MM.1S (cell line): ENCODE measurements around the gene HRH2.
"Not testable (repeated sequence)": the region's sequence is repeated elsewhere in the genome, so short reads cannot be mapped to it uniquely, and the experiment has no call there.

Source experiments
- DNase-seq: peaks from one replicate; pipeline ENCODE4 v3.0.0-alpha.2; 2015
- H2AFZ ChIP-seq: fragments of 300-600 bp; sonication (generic); 2 replicates; pipeline ENCODE4 v1.6.0; 2016; ENCODE audit warnings: antibody characterized with exemption, low read length
- H3F3A ChIP-seq: fragments of 300-600 bp; sonication (generic); 2 replicates; pipeline ENCODE4 v1.6.1; 2016; ENCODE audit warnings: mild to moderate bottlenecking, antibody characterized with exemption, low read length, moderate library complexity, mixed read lengths; ENCODE audit not compliant: insufficient read depth
- H3K27ac ChIP-seq: fragments of 300-600 bp; sonication (generic); 2 replicates; pipeline ENCODE4 v1.5.1; 2016; ENCODE audit warnings: mild to moderate bottlenecking, low read length
- H3K27me3 ChIP-seq: fragments of 300-600 bp; sonication (generic); replicated peaks from 2 replicates; pipeline ENCODE4 v1.6.0; 2016; ENCODE audit warnings: low read length; ENCODE audit not compliant: insufficient read depth
- H3K36me3 ChIP-seq: fragments of 300-600 bp; sonication (generic); replicated peaks from 2 replicates; pipeline ENCODE4 v1.6.1; 2016; ENCODE audit warnings: mild to moderate bottlenecking, low read length, mixed read lengths; ENCODE audit not compliant: insufficient read depth
- H3K4me1 ChIP-seq: fragments of 300-600 bp; sonication (generic); 2 replicates; pipeline ENCODE4 v1.6.1; 2016; ENCODE audit warnings: low read length, mixed read lengths
- H3K4me2 ChIP-seq: fragments of 300-600 bp; sonication (generic); 2 replicates; pipeline ENCODE4 v1.6.0; 2016; ENCODE audit warnings: low read depth, low read length
- H3K4me3 ChIP-seq: fragments of 300-600 bp; sonication (generic); 2 replicates; pipeline ENCODE4 v1.5.1; 2016; ENCODE audit warnings: low read length, mixed read lengths
- H3K79me2 ChIP-seq: fragments of 300-600 bp; sonication (generic); 2 replicates; pipeline ENCODE4 v1.6.1; 2016; ENCODE audit warnings: mixed run types, low read length, mixed read lengths
- H3K9ac ChIP-seq: fragments of 300-600 bp; sonication (generic); 2 replicates; pipeline ENCODE4 v1.6.1; 2016; ENCODE audit warnings: low read length, mixed read lengths
- H3K9me2 ChIP-seq: fragments of 300-600 bp; sonication (generic); replicated peaks from 2 replicates; pipeline ENCODE4 v1.6.1; 2016; ENCODE audit warnings: mild to moderate bottlenecking, low read length, mixed read lengths; ENCODE audit not compliant: insufficient read depth
- H3K9me3 ChIP-seq: fragments of 300-600 bp; sonication (generic); replicated peaks from 2 replicates; pipeline ENCODE4 v1.6.1; 2016; ENCODE audit warnings: mild to moderate bottlenecking, low read length, mixed read lengths; ENCODE audit not compliant: insufficient read depth
- H4K20me1 ChIP-seq: fragments of 300-600 bp; sonication (generic); 2 replicates; pipeline ENCODE4 v1.6.1; 2016; ENCODE audit warnings: mild to moderate bottlenecking, low read length, moderate library complexity, mixed read lengths; ENCODE audit not compliant: insufficient read depth
- CTCF ChIP-seq: fragments of 300-600 bp; sonication (generic); IDR thresholded peaks from 2 replicates; pipeline ENCODE4 v1.5.1; 2016; ENCODE audit warnings: antibody characterized with exemption, low read length, mixed read lengths
- EZH2 ChIP-seq: fragments of 300-600 bp; sonication (generic); optimal IDR thresholded peaks from 2 replicates; pipeline ENCODE3; 2017; ENCODE audit warnings: low read depth, mild to moderate bottlenecking, antibody characterized with exemption, low read length, mixed read lengths
- EZH2phosphoT487 ChIP-seq: fragments of 300-600 bp; sonication (generic); IDR thresholded peaks from 2 replicates; pipeline ENCODE4 v1.6.1; 2018; ENCODE audit warnings: antibody characterized with exemption, low read length

The HRH2 gene

GRCh38 chr5:175649967-175650366, 7.9 kb upstream of the HRH2 start:
- TF ChIP-seq CTCF (no peak), EZH2 (no peak), EZH2phosphoT487 (no peak)
- H3K27me3 ChIP-seq = no peaks in the 10 kb centered on the region
- no peak overlapping the region for H3K4me3 ChIP-seq
- peak overlapping the region; percentile 93; the same call in 1 of the 2 replicates for H3K27ac ChIP-seq
- no peaks in the 10 kb centered on the region for H3K36me3 ChIP-seq
- H3F3A ChIP-seq = peaks cover 52% of the 10 kb centered on the region
- H3K4me2 ChIP-seq = peak overlapping the region; percentile 5; the same call in 1 of the 2 replicates
- H3K4me1 ChIP-seq = peaks cover 50% of the 10 kb centered on the region
- H2AFZ ChIP-seq = no peak overlapping the region
- H3K9ac ChIP-seq = no peak overlapping the region
- H4K20me1 ChIP-seq = no peaks in the 10 kb centered on the region
- no peaks in the 10 kb centered on the region for H3K79me2 ChIP-seq
- no peak for DNase-seq
- no peaks in the 10 kb centered on the region for H3K9me3 ChIP-seq
- no peaks in the 10 kb centered on the region for H3K9me2 ChIP-seq

GRCh38 chr5:175650430-175651205, 7.3 kb upstream of the HRH2 start:
- Histone ChIP-seq H3K27ac (peak overlapping the region; percentile 93), H3K9ac (peak overlapping the region; percentile 30; the same call in 1 of the 2 replicates), H3F3A (peaks cover 58% of the 10 kb centered on the region), H3K4me2 (peak overlapping the region; percentile 77; the same call in 1 of the 2 replicates), H3K4me1 (peaks cover 56% of the 10 kb centered on the region)
- not testable (repeated sequence) for H3K9me3 ChIP-seq, H3K27me3 ChIP-seq, H3K4me3 ChIP-seq, H3K36me3 ChIP-seq, H4K20me1 ChIP-seq, H3K9me2 ChIP-seq, H3K79me2 ChIP-seq, H2AFZ ChIP-seq
- DNase-seq = peak; percentile 82

- peak; percentile 89 for DNase-seq
- Histone ChIP-seq H3K4me3 (0 out of 2 replicates have a peak overlapping the region, but pooled peaks have one; percentile 7), H3K79me2 (peaks cover 6% of the 10 kb centered on the region), H3K9me2 (no peaks in the 10 kb centered on the region), H2AFZ (no peak overlapping the region), H3F3A (peaks cover 75% of the 10 kb centered on the region), H4K20me1 (no peaks in the 10 kb centered on the region), H3K9ac (peak overlapping the region; percentile 44), H3K9me3 (no peaks in the 10 kb centered on the region), H3K4me1 (peaks cover 73% of the 10 kb centered on the region), H3K27ac (peak overlapping the region; percentile 93), H3K27me3 (no peaks in the 10 kb centered on the region), H3K36me3 (no peaks in the 10 kb centered on the region), H3K4me2 (peak overlapping the region; percentile 77)
- TF ChIP-seq EZH2 = no peak
Measured at GRCh38 chr5:175652741-175653663, 4.9 kb upstream of the HRH2 start.

- Histone ChIP-seq H3K9me3 (no peaks in the 10 kb centered on the region), H3K4me2 (peak overlapping the region; percentile 77), H4K20me1 (no peaks in the 10 kb centered on the region), H3K79me2 (peaks cover 14% of the 10 kb centered on the region), H3F3A (peaks cover 75% of the 10 kb centered on the region), H3K27ac (peak overlapping the region; percentile 93), H3K9ac (peak overlapping the region; percentile 44), H3K36me3 (no peaks in the 10 kb centered on the region), H3K4me3 (no peak overlapping the region), H3K9me2 (no peaks in the 10 kb centered on the region), H2AFZ (no peak overlapping the region), H3K4me1 (peaks cover 73% of the 10 kb centered on the region), H3K27me3 (no peaks in the 10 kb centered on the region)
- TF ChIP-seq CTCF = no peak
- no peak for TF ChIP-seq EZH2phosphoT487
- TF ChIP-seq EZH2 = no peak
- DNase-seq = no peak
Measured at GRCh38 chr5:175653763-175654162, 4.1 kb upstream of the HRH2 start.
